SK-N-SH (cell line): Measurements from ENCODE around the gene STOX1.

Source experiments
- RFX5 ChIP-seq: IDR thresholded peaks from 2 replicates; pipeline ENCODE4 v1.6.1; 2012; ENCODE audit warnings: mild to moderate bottlenecking, improper control_type of control experiment, low read length
- TCF12 ChIP-seq: IDR thresholded peaks from 2 replicates; pipeline ENCODE4 v1.4.0; 2012
- TEAD4 ChIP-seq: IDR thresholded peaks from 2 replicates; pipeline ENCODE4 v1.4.0; 2012; ENCODE audit warnings: mild to moderate bottlenecking, borderline replicate concordance; ENCODE audit not compliant: insufficient read depth
- TF ChIP-seq, protein P1 (sequence below): fragments of 200-600 bp; sonication (generic); IDR thresholded peaks from 2 replicates; pipeline ENCODE4 v1.6.1; 2017; ENCODE audit warnings: antibody characterized with exemption, mild to moderate bottlenecking, moderate library complexity
- TF ChIP-seq, protein P2 (sequence below): IDR thresholded peaks from 2 replicates; pipeline ENCODE4 v1.6.1; 2012; ENCODE audit warnings: mild to moderate bottlenecking, low read depth, low read length, moderate library complexity

DNA sequence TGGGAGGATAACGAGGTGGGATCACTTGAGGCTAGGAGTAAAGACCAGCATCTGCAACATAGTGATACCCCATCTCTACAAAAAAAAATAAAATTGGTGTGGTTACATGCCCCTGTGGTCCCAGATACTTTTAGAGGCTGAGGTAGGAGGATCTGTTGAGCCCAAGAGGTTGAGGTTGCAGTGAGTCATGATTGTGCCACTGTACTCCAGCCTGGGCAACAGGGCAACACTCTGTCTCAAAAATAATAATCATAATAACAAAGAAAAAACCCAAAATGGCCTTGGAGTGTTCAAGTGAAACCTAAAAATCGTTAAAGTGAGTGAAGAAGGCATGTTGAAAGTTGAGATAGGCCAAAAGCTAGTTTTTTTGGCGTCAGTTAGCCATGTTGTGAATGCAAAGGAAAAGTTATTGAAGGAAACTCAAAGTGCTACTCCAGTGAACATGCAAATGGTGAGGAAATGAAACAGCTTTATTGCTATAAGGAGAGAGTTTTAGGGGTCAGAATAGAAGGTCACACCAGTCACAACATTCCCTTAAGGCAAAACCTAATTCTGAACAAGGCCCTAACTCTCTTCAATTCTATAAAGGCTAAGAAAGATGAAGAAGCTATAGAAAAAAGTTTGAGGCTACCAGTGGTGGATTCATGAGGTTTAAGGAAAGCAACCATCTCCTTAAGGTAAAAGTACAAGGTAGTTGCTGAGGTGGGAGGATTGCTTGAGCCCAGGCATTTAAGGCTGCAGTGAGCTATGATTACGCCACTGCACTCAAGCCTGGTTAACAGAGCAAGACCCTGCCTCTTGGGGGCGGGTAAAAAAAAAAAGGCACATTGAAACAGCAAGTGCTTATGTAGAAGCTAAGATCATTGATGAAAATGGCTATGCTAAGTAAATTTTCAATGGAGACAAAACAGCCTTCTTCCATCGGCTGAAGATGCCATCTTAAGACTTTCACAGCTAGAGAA, 45.4 kb upstream of the STOX1 start:
- TF ChIP-seq TCF12 = no peak
- TF ChIP-seq TEAD4 = no peak
- TF ChIP-seq, protein P1, sequence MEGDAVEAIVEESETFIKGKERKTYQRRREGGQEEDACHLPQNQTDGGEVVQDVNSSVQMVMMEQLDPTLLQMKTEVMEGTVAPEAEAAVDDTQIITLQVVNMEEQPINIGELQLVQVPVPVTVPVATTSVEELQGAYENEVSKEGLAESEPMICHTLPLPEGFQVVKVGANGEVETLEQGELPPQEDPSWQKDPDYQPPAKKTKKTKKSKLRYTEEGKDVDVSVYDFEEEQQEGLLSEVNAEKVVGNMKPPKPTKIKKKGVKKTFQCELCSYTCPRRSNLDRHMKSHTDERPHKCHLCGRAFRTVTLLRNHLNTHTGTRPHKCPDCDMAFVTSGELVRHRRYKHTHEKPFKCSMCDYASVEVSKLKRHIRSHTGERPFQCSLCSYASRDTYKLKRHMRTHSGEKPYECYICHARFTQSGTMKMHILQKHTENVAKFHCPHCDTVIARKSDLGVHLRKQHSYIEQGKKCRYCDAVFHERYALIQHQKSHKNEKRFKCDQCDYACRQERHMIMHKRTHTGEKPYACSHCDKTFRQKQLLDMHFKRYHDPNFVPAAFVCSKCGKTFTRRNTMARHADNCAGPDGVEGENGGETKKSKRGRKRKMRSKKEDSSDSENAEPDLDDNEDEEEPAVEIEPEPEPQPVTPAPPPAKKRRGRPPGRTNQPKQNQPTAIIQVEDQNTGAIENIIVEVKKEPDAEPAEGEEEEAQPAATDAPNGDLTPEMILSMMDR = no peak
- no peak for TF ChIP-seq RFX5
- TF ChIP-seq, protein P2, sequence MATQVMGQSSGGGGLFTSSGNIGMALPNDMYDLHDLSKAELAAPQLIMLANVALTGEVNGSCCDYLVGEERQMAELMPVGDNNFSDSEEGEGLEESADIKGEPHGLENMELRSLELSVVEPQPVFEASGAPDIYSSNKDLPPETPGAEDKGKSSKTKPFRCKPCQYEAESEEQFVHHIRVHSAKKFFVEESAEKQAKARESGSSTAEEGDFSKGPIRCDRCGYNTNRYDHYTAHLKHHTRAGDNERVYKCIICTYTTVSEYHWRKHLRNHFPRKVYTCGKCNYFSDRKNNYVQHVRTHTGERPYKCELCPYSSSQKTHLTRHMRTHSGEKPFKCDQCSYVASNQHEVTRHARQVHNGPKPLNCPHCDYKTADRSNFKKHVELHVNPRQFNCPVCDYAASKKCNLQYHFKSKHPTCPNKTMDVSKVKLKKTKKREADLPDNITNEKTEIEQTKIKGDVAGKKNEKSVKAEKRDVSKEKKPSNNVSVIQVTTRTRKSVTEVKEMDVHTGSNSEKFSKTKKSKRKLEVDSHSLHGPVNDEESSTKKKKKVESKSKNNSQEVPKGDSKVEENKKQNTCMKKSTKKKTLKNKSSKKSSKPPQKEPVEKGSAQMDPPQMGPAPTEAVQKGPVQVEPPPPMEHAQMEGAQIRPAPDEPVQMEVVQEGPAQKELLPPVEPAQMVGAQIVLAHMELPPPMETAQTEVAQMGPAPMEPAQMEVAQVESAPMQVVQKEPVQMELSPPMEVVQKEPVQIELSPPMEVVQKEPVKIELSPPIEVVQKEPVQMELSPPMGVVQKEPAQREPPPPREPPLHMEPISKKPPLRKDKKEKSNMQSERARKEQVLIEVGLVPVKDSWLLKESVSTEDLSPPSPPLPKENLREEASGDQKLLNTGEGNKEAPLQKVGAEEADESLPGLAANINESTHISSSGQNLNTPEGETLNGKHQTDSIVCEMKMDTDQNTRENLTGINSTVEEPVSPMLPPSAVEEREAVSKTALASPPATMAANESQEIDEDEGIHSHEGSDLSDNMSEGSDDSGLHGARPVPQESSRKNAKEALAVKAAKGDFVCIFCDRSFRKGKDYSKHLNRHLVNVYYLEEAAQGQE = no peak
